Astrocyte of the cerebellum (primary cell): ENCODE measurements around the gene SPEF1.

Source experiments
- DNase-seq: peaks from one replicate; pipeline ENCODE4 v3.0.0-alpha.2; 2011; ENCODE audit warnings: low read depth
- H3K4me3 ChIP-seq: 2 replicates; pipeline ENCODE4 v1.5.1; 2011; ENCODE audit warnings: mild to moderate bottlenecking, low read depth, low read length, moderate library complexity
- in situ Hi-C: cut with HindIII; loops from 2 replicates; pipeline ENCODE4 v1.10.0; 2017; ENCODE audit warnings: low sequenced_read_pairs
- TF ChIP-seq, protein P1 (sequence below): IDR thresholded peaks from 2 replicates; pipeline ENCODE4 v1.5.1; 2012; ENCODE audit warnings: low read length, low read depth, moderate library complexity, mild to moderate bottlenecking; ENCODE audit errors: missing control alignments

SPEF1 gene

DNA sequence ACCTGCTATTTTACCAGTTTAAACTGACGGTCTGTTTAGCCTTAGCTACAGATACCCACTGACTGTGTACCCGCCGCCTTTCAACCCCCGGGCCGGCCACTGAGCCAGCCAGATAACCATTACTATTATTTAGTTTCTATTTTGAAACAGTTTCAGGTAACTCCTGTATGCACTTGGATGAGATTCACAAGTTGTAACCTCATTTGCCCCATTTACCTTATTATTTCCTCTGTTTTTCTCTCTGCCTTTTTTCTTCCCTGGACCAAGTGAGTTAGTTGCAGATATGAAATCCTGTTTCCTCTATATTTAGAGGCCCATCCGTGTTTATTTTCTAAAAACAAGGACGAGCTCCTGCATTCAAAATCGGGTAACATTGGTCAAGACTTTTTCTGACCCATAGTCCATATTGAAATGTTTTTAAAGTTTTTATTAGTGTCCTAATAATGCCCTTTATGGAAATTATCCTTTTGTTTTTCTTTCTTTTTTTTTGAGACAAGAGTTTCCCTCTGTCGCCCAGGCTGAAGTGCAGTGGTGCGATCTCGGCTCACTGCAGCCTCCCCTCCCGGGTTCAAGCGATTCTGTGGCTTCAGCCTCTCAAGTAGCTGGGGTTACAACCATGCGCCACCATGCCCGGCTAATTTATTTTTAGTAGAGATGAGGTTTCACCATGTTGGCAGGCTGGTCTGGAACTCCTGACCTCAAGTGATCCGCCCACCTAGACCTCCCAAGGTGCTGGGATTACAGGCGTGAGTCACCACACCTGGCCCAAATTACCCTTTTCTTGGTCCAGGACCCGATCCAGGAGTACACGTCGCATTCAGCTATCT lies 39.9 kb upstream of the SPEF1 start:
- H3K4me3 ChIP-seq: peak overlapping the region; percentile 56
- in situ Hi-C loops: no loop called here
- TF ChIP-seq, protein P1, sequence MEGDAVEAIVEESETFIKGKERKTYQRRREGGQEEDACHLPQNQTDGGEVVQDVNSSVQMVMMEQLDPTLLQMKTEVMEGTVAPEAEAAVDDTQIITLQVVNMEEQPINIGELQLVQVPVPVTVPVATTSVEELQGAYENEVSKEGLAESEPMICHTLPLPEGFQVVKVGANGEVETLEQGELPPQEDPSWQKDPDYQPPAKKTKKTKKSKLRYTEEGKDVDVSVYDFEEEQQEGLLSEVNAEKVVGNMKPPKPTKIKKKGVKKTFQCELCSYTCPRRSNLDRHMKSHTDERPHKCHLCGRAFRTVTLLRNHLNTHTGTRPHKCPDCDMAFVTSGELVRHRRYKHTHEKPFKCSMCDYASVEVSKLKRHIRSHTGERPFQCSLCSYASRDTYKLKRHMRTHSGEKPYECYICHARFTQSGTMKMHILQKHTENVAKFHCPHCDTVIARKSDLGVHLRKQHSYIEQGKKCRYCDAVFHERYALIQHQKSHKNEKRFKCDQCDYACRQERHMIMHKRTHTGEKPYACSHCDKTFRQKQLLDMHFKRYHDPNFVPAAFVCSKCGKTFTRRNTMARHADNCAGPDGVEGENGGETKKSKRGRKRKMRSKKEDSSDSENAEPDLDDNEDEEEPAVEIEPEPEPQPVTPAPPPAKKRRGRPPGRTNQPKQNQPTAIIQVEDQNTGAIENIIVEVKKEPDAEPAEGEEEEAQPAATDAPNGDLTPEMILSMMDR: no peak
- DNase-seq: no peak

DNA sequence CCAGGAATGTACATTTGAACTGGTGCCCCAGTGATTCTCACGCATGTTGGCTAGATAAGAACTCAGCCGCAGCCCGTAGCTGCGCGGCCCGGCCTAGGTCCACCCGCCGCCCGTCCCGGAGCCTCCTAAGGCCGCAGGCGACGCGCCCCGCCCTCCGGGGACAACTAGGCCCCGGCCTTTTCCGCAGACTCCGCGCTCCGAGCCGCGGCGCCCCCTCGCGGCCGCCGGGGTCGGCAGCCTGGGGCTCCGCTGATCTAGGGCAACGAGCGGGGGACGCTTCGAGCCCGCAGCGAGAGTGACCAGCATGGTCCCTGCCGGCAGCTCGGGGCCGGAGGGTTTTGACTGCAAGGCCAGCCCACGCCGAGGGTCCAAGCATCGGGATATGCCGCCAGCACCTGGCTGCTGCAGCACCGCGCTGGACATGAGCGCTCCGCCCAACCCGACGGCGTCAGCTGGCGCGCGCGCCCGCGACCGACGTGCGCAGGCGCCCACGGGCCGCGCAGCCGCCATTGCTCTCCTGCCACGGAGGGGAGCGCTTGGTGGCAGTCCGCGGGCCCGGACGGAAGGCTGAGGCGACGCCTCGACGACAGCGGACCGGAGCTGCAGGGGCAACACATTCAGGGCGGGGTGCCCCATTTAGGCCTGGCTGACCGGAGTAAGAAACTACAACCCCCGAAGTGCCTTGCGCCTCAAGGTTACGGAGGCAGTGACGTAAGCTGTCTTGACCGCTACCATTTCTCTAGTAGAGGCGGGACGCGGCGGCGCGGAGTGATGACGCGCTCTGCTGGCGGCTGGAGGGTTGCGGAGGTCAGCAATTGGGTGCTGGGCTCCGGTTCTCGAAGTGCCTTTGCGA lies 39.0 kb upstream of the SPEF1 start, which contains the start of gene AP5S1:
AP5S1 (plus strand) TSS at position 500 of the 853 bp plus-strand sequence. CDS start 1,571 bp downstream, outside the sequence.
- TF ChIP-seq, protein P1: peak; percentile 89
- in situ Hi-C loops: no loop called here
- DNase-seq: peak; percentile 89
- peak within 1 kb of the TSS; percentile 56 for H3K4me3 ChIP-seq

DNA sequence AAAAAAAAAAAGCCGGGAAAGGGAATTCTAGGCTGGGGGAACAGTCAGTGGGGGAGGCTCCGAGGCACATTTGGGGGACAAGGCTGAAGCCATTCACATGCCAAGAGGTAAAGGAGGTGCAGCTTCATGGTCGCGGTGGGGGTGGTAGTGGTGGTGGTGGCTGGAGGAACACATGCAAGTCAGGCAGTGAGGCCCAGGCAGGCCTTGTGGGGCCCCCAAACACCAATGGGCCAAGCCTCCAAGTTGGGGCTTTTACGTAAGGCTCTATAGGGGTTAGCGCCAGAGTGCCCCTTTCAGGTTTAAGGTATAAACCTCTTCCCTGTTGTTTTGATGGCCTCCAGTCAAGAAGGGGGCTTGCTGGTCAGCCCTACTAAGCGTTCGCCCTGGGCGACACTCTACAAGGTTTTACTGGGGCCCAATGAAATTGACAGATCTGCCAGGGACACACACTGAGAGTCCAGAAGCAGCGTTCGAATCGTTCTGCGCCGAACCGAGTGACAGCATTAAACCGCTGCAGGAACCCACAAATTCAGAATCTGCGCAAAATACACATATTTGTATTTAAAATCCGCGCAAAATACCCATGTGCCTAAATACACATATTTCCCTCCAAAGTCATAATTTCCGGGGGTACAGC lies 38.3 kb upstream of the SPEF1 start:
- TF ChIP-seq, protein P1: no peak
- in situ Hi-C loops: no loop called here
- DNase-seq: no peak
- peak overlapping the region; percentile 56 for H3K4me3 ChIP-seq

DNA sequence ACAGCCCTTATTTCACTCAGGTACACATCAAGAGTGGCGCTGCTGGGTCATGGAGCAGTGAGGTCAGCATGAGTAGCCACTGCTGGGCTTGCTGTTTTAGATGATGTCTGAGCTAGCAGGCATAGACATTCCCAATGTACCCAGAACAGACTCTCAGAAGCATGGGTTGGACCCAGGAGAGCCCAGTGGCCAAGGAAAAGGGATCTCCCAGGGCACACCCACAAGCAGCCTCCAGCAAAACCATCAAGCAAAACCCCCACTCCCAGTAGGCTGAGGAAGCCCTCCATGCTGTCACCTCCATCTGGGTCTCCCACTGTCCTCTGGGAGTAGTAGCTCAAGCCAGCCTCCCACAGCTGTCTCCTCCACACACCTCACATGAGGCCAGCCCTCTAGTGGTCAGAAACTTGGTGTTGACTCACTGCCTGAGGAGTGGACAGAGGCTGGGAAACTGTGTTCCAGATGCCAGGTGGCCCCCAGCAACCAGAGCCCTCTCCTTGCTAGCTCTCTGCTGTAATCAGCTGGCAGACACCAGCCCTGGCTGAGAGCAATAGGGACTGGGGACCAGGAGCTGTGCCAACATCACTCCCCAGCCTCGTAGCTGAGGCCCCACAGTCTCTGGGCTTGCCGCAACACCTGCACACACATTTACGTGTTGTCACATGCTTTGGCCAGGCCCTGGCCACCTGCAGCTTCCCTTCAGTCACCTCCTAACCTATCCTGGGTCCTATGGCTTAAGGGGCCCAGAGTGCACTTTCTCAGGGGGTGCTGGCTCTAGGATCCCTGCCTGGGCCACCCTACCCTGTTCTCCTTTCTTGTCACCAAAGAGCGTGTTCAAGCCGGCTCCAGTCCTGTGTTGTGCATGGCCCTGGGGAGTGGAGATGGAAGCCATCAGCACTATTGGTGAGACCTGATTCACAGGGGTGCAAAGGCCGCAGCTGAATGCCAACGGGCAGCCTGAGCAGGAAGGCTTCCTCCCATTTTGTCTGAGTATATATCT lies 37.2 kb upstream of the SPEF1 start:
- TF ChIP-seq, protein P1: peak; percentile 84
- in situ Hi-C loops: no loop called here
- no peak overlapping the region for H3K4me3 ChIP-seq
- peak; percentile 59 for DNase-seq

- in situ Hi-C loops: no loop called here
- H3K4me3 ChIP-seq: no peak overlapping the region
- DNase-seq: no peak
- TF ChIP-seq, protein P1: no peak
These were observed 34.6 kb upstream of the SPEF1 start for GRCh38 chr20:3815703-3816315.
